ENCODE measurements around the gene FBLIM1. TPM values are rescaled to one million over a fixed set of nuclear protein-coding genes. Genes with fewer than 3 reads are reported as not detected.

Gene FBLIM1
- total and polyA plus RNA-seq, 4 experiments from 2014 or later: not detected

DNA sequence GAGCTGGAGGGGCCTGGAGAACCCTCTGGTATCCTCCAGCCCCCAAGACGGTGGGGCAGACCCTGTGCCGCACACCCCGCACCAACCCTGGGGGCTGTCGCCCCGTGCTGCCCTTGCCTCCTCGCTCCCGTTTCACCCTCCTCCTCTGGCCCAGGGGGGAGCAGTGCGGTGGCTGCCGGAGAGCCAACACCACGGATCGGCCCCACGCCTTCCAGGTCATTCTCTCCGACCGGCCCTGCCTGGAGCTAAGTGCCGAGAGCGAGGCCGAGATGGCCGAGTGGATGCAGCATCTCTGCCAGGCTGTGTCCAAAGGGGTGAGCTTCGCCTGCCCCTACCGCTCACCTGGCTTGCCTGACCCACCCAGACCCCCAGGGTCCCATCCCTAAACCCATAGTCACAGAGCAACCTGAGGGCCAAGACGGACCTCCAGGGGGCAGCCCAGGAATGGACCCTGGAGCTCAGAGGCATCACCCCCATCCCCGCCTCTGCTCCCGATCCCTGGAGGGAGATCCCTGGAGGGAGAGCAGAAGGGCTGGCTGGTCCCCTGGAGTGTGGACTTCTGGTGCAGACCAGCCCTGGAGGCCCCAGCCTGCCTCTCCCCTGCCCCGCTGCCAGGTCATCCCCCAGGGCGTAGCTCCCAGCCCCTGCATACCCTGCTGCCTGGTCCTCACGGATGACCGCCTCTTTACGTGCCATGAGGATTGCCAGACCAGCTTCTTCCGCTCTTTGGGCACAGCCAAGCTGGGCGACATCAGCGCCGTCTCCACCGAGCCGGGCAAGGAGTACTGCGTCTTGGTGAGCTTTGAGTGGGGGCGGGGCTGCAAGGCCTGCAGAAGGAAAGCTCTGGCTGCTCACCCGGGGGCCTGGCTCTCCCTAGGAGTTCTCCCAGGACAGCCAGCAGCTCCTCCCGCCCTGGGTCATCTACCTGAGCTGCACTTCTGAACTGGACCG lies 26.6 kb upstream of the FBLIM1 start:
- no peaks in the 10 kb centered on the region for H3K27me3 ChIP-seq (ENCODE audit: insufficient read depth, low read length)
- ChIA-PET CTCF (ENCODE audit: partially characterized antibody) (no interaction called here), POLR2A (ENCODE audit: partially characterized antibody) (no interaction called here)
- peaks cover 34% of the 10 kb centered on the region for H3K36me3 ChIP-seq (ENCODE audit: insufficient read depth, low read length)
- no peak for DNase-seq
- no peak overlapping the region for H3K27ac ChIP-seq (ENCODE audit: low read depth, low read length)
- no peaks in the 10 kb centered on the region for H3K9me3 ChIP-seq (ENCODE audit: control insufficient read depth in 1 of 2, low read length in 2 of 2)
- no peak overlapping the region for H3K4me3 ChIP-seq (ENCODE audit: low read length in 2 of 2)
- Mint-ChIP-seq H3K27me3 (no peaks in the 10 kb centered on the region), H3K27ac (no peak overlapping the region), H3K4me1 (no peaks in the 10 kb centered on the region), H3K36me3 (peaks cover 3 to 39% of the 10 kb centered on the region in 2 donors), H3K4me3 (no peak overlapping the region), H3K9me3 (peaks cover 0 to 2% (median 0%) of the 10 kb centered on the region in 8 donors)
- intact Hi-C loops (cut with micrococcal nuclease): no loop called here
- no peaks in the 10 kb centered on the region for H3K4me1 ChIP-seq (ENCODE audit: insufficient read depth, low read length)

DNA sequence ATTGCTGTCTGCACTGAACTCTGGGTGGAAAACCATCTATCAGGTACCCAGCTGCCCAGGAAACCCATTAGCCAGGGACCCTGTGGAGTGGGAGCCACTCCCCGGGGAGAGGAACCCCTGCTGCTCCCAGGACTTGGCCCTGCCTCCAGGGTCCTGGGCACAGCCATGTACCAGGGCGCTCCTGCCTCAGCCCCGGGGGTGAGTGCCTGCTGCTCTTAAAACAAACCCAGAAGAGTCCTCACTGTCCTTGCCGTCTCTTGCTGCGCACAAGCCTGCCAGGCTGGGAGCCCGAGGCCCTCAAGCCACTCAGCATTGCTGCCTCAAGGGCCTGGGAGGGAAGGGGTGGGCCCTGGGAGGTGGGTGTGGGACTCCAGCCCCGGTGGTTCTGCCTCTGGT lies 25.9 kb upstream of the FBLIM1 start:
- Mint-ChIP-seq H3K27ac (no peak overlapping the region), H3K4me1 (no peaks in the 10 kb centered on the region), H3K4me3 (no peak overlapping the region), H3K36me3 (peaks cover 0 to 34% of the 10 kb centered on the region in 2 donors), H3K27me3 (no peaks in the 10 kb centered on the region), H3K9me3 (peaks cover 0 to 2% (median 0%) of the 10 kb centered on the region in 8 donors)
- Histone ChIP-seq H3K36me3 (ENCODE audit: insufficient read depth, low read length) (peaks cover 31% of the 10 kb centered on the region), H3K9me3 (ENCODE audit: control insufficient read depth in 1 of 2, low read length in 2 of 2) (no peaks in the 10 kb centered on the region), H3K4me3 (ENCODE audit: low read length in 2 of 2) (no peak overlapping the region), H3K27ac (ENCODE audit: low read depth, low read length) (no peak overlapping the region), H3K27me3 (ENCODE audit: insufficient read depth, low read length) (no peaks in the 10 kb centered on the region), H3K4me1 (ENCODE audit: insufficient read depth, low read length) (no peaks in the 10 kb centered on the region)
- POLR2A ChIA-PET (ENCODE audit: partially characterized antibody): no interaction called here
- CTCF ChIA-PET (ENCODE audit: partially characterized antibody): no interaction called here
- no peak for DNase-seq
- intact Hi-C loops (cut with micrococcal nuclease): no loop called here

- ChIA-PET POLR2A (ENCODE audit: partially characterized antibody) (no interaction called here), CTCF (ENCODE audit: partially characterized antibody) (no interaction called here)
- H3K4me1 ChIP-seq (ENCODE audit: insufficient read depth, low read length): no peaks in the 10 kb centered on the region
- no peaks in the 10 kb centered on the region for H3K27me3 ChIP-seq (ENCODE audit: insufficient read depth, low read length)
- intact Hi-C loops (cut with micrococcal nuclease): no loop called here
- no peak overlapping the region for H3K4me3 ChIP-seq (ENCODE audit: low read length in 2 of 2)
- no peak for DNase-seq
- no peaks in the 10 kb centered on the region for H3K4me1 Mint-ChIP-seq
- no peak overlapping the region for H3K27ac ChIP-seq (ENCODE audit: low read depth, low read length)
- peaks cover 0 to 2% (median 0%) of the 10 kb centered on the region in 8 donors for H3K9me3 Mint-ChIP-seq
- peaks cover 25% of the 10 kb centered on the region for H3K36me3 ChIP-seq (ENCODE audit: insufficient read depth, low read length)
- H3K27me3 Mint-ChIP-seq: no peaks in the 10 kb centered on the region
- H3K4me3 Mint-ChIP-seq: no peak overlapping the region
- H3K27ac Mint-ChIP-seq: peak overlapping the region in 1 of 7 donors; percentile 30
- H3K36me3 Mint-ChIP-seq: peaks cover 0 to 28% of the 10 kb centered on the region in 2 donors
- no peaks in the 10 kb centered on the region for H3K9me3 ChIP-seq (ENCODE audit: control insufficient read depth in 1 of 2, low read length in 2 of 2)
Measured at GRCh38 chr1:15733218-15733725, 25.3 kb upstream of the FBLIM1 start.

- Histone ChIP-seq H3K36me3 (ENCODE audit: insufficient read depth, low read length) (peaks cover 20% of the 10 kb centered on the region), H3K4me1 (ENCODE audit: insufficient read depth, low read length) (no peaks in the 10 kb centered on the region), H3K4me3 (ENCODE audit: low read length in 2 of 2) (no peak overlapping the region), H3K9me3 (ENCODE audit: control insufficient read depth in 1 of 2, low read length in 2 of 2) (no peaks in the 10 kb centered on the region), H3K27me3 (ENCODE audit: insufficient read depth, low read length) (no peaks in the 10 kb centered on the region), H3K27ac (ENCODE audit: low read depth, low read length) (no peak overlapping the region)
- Mint-ChIP-seq H3K9me3 (peaks cover 0 to 2% (median 0%) of the 10 kb centered on the region in 8 donors), H3K27ac (peak overlapping the region in 1 of 7 donors; percentile 30), H3K36me3 (peaks cover 0 to 23% of the 10 kb centered on the region in 2 donors), H3K27me3 (no peaks in the 10 kb centered on the region), H3K4me1 (no peaks in the 10 kb centered on the region), H3K4me3 (no peak overlapping the region)
- intact Hi-C loops (cut with micrococcal nuclease): no loop called here
- ChIA-PET POLR2A (ENCODE audit: partially characterized antibody) (no interaction called here), CTCF (ENCODE audit: partially characterized antibody) (no interaction called here)
- no peak for DNase-seq
Measured at GRCh38 chr1:15733726-15734226, 24.8 kb upstream of the FBLIM1 start.

DNA sequence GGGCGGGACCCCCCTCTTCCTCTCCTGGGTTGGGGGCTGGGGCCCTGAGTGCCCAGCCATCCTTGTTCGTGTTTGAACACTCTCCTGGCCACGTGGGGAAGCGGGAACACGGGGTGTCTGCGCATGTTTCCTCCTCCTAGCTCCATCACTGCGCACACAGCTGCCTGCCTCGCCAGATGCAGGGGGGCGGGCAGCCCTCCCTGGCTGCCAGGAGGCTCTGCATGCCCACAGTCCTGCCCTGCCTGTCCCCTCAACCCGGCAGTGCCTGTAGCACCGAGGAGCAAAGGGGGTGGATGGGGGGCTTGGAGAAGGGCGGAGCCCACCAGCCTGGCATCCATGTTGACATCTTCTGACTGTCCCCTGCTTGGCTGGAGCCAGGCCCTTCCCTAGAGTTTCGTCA lies 24.3 kb upstream of the FBLIM1 start:
- H3K36me3 ChIP-seq (ENCODE audit: insufficient read depth, low read length): peaks cover 15% of the 10 kb centered on the region
- Mint-ChIP-seq H3K4me3 (no peak overlapping the region), H3K4me1 (no peaks in the 10 kb centered on the region), H3K27ac (no peak overlapping the region), H3K27me3 (no peaks in the 10 kb centered on the region), H3K36me3 (peaks cover 0 to 18% of the 10 kb centered on the region in 2 donors), H3K9me3 (peaks cover 0 to 2% (median 0%) of the 10 kb centered on the region in 8 donors)
- no peak overlapping the region for H3K4me3 ChIP-seq (ENCODE audit: low read length in 2 of 2)
- no peaks in the 10 kb centered on the region for H3K9me3 ChIP-seq (ENCODE audit: control insufficient read depth in 1 of 2, low read length in 2 of 2)
- H3K4me1 ChIP-seq (ENCODE audit: insufficient read depth, low read length): no peaks in the 10 kb centered on the region
- no peak overlapping the region for H3K27ac ChIP-seq (ENCODE audit: low read depth, low read length)
- no peak for DNase-seq
- CTCF ChIA-PET (ENCODE audit: partially characterized antibody): no interaction called here
- intact Hi-C loops (cut with micrococcal nuclease): no loop called here
- POLR2A ChIA-PET (ENCODE audit: partially characterized antibody): no interaction called here
- no peaks in the 10 kb centered on the region for H3K27me3 ChIP-seq (ENCODE audit: insufficient read depth, low read length)

- peaks cover 0 to 2% (median 0%) of the 10 kb centered on the region in 8 donors for H3K9me3 Mint-ChIP-seq
- POLR2A ChIA-PET (ENCODE audit: partially characterized antibody): no interaction called here
- H3K4me1 Mint-ChIP-seq: no peaks in the 10 kb centered on the region
- H3K27me3 Mint-ChIP-seq: no peaks in the 10 kb centered on the region
- CTCF ChIA-PET (ENCODE audit: partially characterized antibody): no interaction called here
- intact Hi-C loops (cut with micrococcal nuclease): no loop called here
- Histone ChIP-seq H3K27me3 (ENCODE audit: insufficient read depth, low read length) (no peaks in the 10 kb centered on the region), H3K4me3 (ENCODE audit: low read length in 2 of 2) (no peak overlapping the region), H3K4me1 (ENCODE audit: insufficient read depth, low read length) (no peaks in the 10 kb centered on the region), H3K27ac (ENCODE audit: low read depth, low read length) (no peak overlapping the region), H3K9me3 (ENCODE audit: control insufficient read depth in 1 of 2, low read length in 2 of 2) (no peaks in the 10 kb centered on the region), H3K36me3 (ENCODE audit: insufficient read depth, low read length) (peaks cover 11% of the 10 kb centered on the region)
- H3K36me3 Mint-ChIP-seq: peaks cover 0 to 14% of the 10 kb centered on the region in 2 donors
- no peak for DNase-seq
- H3K4me3 Mint-ChIP-seq: no peak overlapping the region
- H3K27ac Mint-ChIP-seq: no peak overlapping the region
Measured at GRCh38 chr1:15734901-15735300, 23.7 kb upstream of the FBLIM1 start.

DNA sequence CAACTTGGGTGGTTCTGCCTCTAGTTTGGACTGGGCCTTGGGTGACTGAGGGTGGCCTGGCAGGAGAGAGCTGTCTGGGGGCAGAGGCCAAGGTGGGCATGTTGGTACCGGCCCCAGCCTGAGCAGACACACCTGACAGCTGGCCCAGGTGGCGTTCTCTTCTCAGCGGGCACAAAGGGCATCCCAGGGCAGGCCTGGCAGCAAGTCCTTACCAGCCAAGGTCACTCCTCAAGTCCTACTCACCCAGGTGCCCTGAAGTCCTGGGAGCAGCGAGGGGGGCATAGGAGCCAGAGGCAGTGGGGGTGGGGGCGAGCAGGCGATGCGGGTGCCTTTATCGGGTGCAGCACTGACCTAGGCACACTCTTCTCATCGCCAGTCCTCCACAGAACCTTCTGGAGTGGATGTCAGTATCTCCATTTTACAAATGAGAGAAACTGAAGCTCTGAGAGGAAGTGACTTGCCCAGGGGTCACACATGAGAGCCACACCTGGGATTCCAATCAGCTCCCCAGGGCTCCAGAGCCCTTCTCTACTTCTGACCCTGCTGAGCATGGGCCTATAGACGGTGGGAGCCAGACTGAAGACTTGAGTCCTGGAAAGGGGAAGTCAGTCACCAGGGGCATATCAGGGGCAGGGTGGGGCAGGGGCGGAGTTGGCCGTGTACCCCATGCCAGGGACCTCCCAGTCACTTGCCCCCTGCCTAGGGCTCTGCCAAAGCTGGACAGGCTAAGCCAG lies 23.1 kb upstream of the FBLIM1 start:
- intact Hi-C loops (cut with micrococcal nuclease): no loop called here
- H3K27ac Mint-ChIP-seq: peak overlapping the region in 2 of 7 donors; percentile 22 to 58
- H3K9me3 Mint-ChIP-seq: peaks cover 0 to 2% (median 0%) of the 10 kb centered on the region in 8 donors
- ChIA-PET POLR2A (ENCODE audit: partially characterized antibody) (no interaction called here), CTCF (ENCODE audit: partially characterized antibody) (no interaction called here)
- no peak overlapping the region for H3K4me3 Mint-ChIP-seq
- H3K4me1 ChIP-seq (ENCODE audit: insufficient read depth, low read length): no peaks in the 10 kb centered on the region
- H3K36me3 Mint-ChIP-seq: peaks cover 0 to 14% of the 10 kb centered on the region in 2 donors
- no peak overlapping the region for H3K27ac ChIP-seq (ENCODE audit: low read depth, low read length)
- H3K27me3 Mint-ChIP-seq: no peaks in the 10 kb centered on the region
- no peaks in the 10 kb centered on the region for H3K4me1 Mint-ChIP-seq
- no peak for DNase-seq
- H3K36me3 ChIP-seq (ENCODE audit: insufficient read depth, low read length): peaks cover 10% of the 10 kb centered on the region
- no peak overlapping the region for H3K4me3 ChIP-seq (ENCODE audit: low read length in 2 of 2)
- H3K9me3 ChIP-seq (ENCODE audit: control insufficient read depth in 1 of 2, low read length in 2 of 2): no peaks in the 10 kb centered on the region
- H3K27me3 ChIP-seq (ENCODE audit: insufficient read depth, low read length): no peaks in the 10 kb centered on the region

Data from CD4-positive, alpha-beta memory T cell (primary cell).